ENCODE data around the gene REL.

REL gene

DNA sequence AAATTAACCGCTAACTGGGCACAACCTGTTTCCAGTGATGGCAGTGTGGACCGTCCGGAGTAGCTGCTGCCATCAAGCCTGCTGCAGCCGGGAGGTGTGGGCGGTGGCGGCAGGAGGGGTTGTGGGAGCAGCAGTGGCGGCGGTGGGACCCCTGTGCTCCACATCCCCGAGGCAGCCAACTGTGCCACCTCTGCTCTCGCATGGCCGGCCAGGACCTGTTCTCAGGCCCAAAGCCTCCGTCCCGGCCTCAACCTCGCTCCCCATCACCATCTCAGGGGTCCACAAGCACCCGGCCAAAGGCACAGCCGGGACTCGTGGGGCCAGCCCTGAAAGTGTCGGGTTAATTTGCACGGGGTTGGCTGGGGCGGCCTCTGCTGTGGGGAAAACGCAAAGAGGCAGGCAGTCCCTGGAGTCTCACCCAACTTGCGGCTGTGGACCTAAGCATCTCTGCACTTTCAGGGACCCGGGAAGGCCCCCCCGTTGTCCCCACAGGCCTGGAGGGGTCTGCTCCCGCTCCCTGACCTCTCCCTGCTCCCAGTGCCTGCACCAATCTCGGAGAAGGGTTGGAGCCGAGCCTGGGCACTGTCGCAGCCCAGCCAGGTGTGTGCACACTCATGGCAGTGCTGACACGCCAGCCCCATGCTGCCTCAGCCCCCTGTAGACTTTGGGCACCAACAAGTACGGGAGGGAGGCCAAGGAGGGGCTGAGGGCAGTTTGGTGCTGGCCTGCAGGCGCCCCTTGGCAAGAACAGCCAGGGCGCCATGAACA lies 91.7 kb downstream of the REL start:
- no peak overlapping the region for H3K4me3 Mint-ChIP-seq
- DNase-seq (no peak), ATAC-seq (replicated peaks) (no peak)
- H3K27me3 Mint-ChIP-seq: no peaks in the 10 kb centered on the region
- H3K4me1 Mint-ChIP-seq: peaks cover 14 to 36% of the 10 kb centered on the region in 2 donors
- H3K27ac Mint-ChIP-seq: no peak overlapping the region
- H3K9me3 Mint-ChIP-seq: no peaks in the 10 kb centered on the region
- peaks cover 4 to 24% of the 10 kb centered on the region in 2 donors for H3K36me3 Mint-ChIP-seq

DNA sequence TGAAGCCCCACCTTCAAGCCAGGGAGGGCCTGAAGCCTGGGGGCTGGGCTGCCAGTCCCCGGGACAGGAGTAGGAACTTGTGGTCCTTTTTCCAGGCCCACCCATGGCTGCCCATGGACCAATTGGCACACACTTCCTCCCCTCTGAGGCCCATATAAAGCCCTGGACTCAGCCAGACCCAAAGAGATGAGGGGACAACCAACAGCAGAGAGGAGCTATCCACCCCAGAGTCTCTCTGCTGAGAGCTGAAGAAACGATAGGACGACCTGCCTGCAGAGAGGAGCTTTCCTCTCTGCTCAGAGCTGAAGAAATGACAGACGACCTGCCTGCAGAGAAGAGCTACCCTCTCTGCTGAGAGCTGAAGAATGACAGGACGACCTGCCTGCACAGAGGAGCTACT lies 92.3 kb downstream of the REL start:
- no peaks in the 10 kb centered on the region for H3K27me3 Mint-ChIP-seq
- H3K27ac Mint-ChIP-seq: peak overlapping the region; percentile 42
- no peak for ATAC-seq (replicated peaks)
- no peak overlapping the region for H3K4me3 Mint-ChIP-seq
- no peak for DNase-seq
- peaks cover 15 to 32% of the 10 kb centered on the region in 2 donors for H3K4me1 Mint-ChIP-seq
- H3K9me3 Mint-ChIP-seq: no peaks in the 10 kb centered on the region
- H3K36me3 Mint-ChIP-seq: peaks cover 4 to 24% of the 10 kb centered on the region in 2 donors

DNA sequence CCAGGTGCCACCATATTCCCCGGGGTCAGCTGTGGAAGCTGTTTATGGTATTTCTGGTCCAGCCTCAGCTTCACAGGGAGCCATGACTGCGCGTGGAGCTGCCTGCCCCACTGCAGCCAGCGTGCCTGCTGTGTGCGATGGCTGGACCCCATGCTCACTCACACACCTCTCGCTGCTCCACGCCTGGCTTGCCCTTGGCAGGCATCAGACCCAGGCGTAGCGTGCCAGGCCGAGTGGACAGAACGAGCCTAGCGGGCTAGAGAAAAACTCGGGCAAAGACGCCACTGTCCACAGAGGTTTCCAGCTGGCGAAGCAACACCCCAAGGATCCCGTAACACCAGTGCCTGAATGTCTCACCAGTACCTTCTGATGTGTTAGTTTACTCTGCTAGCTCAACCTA lies 93.3 kb downstream of the REL start:
- H3K4me3 Mint-ChIP-seq: no peak overlapping the region
- no peaks in the 10 kb centered on the region for H3K27me3 Mint-ChIP-seq
- no peak for ATAC-seq (replicated peaks)
- peaks cover 21 to 35% of the 10 kb centered on the region in 2 donors for H3K4me1 Mint-ChIP-seq
- no peak overlapping the region for H3K27ac Mint-ChIP-seq
- H3K36me3 Mint-ChIP-seq: peaks cover 4 to 26% of the 10 kb centered on the region in 2 donors
- no peak for DNase-seq
- H3K9me3 Mint-ChIP-seq: no peaks in the 10 kb centered on the region

Data from stimulated activated naive B cell treated with anti-CD40 and anti-IgM and Interleukin-4, amounts not matched to agents 10 μg/mL and 1 μg/mL and 100 μg/mL, for 72 hours (primary cell).